GM19023 (cell line): Measurements from ENCODE around the gene ABCB8.
A peak's percentile ranks its signal among the peaks of the same experiment; 100 is the strongest.

Experiments used
- ATAC-seq: cut with Tn5 transposase; IDR thresholded peaks from one replicate; pipeline ENCODE4 v1.9.1; 2021; ENCODE audit warnings: mild to moderate bottlenecking, moderate library complexity; ENCODE audit not compliant: unreplicated experiment

Gene ABCB8

GRCh38 chr7:151070574-151070960 lies 42.3 kb downstream of the ABCB8 start:
- ATAC-seq: no peak

- no peak for ATAC-seq
These were observed 43.0 kb downstream of the ABCB8 start for GRCh38 chr7:151071032-151071866.

- no peak for ATAC-seq
These were observed 45.7 kb downstream of the ABCB8 start for GRCh38 chr7:151073990-151074389.

DNA sequence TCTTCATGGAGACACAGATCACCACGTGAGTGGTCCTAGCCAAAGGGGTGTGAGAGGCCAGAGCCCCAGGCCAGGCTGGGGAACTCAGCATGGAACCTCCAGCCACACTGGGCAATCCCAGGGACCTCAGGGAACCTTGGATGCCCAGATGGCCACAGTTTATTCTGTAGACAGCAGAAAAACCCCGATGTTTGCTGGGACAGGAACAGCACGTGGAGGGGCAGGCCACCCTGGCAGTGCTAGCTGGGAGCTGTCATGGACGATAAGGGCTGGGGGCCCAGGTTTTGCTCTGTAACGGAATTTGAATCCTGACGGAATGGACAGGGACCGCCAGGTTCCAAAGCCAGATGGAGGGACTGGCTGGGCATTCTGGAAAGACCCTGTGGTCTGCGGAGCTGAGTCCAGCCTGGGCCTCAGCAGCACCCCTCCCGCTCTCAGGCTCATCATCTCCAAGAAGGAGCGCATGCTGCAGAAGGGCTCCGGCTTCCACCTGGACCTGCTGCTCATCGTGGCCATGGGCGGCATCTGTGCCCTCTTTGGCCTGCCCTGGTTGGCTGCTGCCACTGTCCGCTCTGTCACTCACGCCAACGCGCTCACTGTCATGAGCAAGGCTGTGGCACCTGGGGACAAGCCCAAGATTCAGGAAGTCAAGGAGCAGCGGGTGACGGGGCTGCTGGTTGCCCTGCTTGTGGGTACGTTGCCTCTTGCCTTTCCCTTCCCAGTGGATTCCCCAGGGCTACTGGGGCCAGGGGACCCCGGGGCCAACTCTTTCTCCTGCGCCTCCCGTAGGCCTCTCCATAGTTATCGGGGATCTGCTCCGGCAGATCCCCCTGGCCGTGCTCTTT lies 46.8 kb downstream of the ABCB8 start:
- ATAC-seq: no peak

DNA sequence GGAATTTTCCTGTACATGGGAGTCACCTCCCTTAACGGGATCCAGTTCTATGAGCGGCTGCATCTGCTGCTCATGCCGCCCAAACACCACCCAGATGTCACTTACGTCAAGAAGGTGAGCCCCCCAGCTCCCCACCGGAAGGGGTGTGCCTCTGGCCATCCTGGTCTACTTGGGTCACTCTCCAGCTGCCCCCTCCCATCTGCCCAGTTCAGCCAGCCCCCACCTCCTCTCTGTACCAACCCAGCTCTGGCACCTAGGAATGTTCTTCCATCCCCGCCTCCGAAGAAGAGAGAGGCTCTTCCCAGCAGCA lies 47.4 kb downstream of the ABCB8 start:
- ATAC-seq: no peak

DNA sequence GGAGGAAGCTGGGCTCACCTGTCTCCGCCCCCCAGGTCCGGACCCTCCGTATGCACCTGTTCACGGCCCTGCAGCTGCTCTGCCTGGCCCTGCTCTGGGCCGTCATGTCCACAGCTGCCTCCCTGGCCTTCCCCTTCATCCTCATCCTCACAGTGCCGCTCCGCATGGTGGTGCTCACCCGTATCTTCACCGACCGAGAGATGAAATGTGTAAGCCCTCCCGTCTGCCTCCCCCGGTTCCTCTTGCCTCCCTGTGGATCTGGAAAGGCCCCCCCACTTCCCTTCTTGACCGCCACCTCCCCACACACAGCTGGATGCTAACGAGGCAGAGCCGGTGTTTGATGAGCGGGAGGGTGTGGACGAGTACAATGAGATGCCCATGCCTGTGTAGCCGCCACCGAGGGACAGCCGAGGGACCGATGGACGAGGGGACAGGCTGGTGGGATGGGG lies 47.8 kb downstream of the ABCB8 start:
- no peak for ATAC-seq

DNA sequence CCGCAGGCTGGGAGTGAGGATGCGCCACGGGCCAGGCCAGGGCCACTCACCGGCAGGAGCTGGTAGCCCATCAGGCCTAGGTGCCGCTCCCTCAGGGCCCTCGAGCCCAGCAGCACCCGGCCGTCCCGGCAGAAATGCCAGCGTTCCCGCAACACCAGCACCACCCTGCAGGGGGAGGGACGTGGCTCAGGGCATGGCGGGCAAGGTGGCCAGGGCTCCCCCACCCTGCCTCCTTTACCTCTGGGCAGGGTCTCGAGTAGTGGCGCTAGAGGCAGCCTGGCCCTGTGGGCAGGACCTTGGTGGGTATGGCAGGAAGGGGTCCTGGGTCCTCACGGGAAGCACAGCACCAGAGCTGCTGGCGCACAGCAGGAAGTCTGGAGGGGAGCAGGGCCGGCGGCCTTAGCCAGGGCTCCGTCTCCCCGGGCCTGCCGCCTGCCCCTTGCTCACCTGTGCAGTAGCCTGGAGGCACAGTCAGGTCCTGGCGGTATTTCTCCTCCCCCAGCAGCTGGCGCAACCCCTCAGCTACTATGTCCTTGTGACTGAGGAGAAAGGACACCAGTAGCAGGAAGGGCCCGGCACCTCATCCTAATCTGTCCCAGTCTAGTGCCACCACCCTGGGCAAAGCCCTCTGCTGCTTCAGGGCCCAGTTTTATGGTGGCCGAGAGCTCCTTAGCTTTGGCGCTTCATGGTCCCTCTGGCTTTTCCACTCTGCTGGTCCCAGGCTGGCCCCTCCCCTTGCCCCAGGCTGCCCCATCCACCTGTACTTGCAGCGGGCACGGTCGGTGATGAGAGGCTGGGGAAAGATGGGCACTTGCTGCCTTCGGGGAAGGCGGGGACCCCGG lies 48.8 kb downstream of the ABCB8 start:
- ATAC-seq: no peak

DNA sequence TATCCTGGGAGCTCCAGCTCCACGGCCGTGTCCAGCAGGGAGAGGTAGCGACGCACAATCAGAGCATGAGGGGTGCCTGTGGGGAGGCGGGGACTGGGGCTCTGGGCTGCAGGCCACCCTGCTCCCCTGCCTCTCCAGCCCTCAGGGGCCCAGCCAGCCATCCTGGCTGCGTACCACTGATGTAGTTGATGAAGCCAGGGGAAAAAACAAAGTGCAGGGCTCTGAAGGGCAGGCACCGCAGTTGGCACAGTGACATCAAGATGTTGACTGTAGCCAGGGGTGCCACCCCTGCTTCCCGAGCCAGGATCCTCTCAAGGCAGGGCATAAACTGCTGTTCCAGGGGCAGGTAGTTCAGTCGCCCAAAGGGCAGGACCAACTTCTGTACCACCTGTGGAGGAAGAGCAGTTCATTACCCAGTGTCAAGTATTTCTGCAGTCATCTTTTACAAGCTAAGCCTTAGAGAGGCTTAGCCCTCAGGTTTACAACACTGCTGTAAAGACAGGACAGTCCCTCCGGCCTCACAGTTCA lies 49.5 kb downstream of the ABCB8 start:
- ATAC-seq: no peak

GRCh38 chr7:151078233-151079040 lies 50.2 kb downstream of the ABCB8 start:
- no peak for ATAC-seq

GRCh38 chr7:151079199-151079910 lies 51.1 kb downstream of the ABCB8 start:
- ATAC-seq: no peak

DNA sequence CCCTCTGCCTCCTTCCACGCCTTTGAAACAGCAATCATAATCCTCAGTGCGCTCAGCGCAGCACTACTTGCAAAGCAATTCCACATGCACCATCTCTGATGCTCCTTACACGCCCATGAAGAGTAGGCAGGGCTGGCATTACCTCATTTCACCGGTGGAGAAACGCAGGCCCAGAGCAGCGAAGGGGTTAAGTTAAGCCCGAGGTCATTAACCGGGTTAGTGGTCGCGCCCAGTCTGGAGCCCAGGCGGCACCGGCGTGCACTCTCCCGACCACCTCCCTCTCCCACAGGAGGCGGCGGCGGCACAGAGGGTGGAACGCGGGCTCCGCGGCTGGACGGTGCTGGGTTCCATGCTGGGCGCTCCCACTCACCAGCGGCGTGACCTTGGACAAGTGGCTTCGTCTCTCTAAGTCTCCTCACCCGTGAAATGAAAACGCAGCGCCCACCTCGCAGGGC lies 51.8 kb downstream of the ABCB8 start:
- ATAC-seq: peak; percentile 4

GRCh38 chr7:151080522-151081169 lies 52.4 kb downstream of the ABCB8 start, which contains the start of gene FASTK:
TSS of gene FASTK (minus strand) at chr7:151080809. CDS start at chr7:151080766, 43 bp downstream.
- ATAC-seq: peak; percentile 78

- no peak for ATAC-seq
These were observed 53.2 kb downstream of the ABCB8 start for GRCh38 chr7:151081170-151082101.

GRCh38 chr7:151082141-151083070 lies 54.2 kb downstream of the ABCB8 start:
- no peak for ATAC-seq

DNA sequence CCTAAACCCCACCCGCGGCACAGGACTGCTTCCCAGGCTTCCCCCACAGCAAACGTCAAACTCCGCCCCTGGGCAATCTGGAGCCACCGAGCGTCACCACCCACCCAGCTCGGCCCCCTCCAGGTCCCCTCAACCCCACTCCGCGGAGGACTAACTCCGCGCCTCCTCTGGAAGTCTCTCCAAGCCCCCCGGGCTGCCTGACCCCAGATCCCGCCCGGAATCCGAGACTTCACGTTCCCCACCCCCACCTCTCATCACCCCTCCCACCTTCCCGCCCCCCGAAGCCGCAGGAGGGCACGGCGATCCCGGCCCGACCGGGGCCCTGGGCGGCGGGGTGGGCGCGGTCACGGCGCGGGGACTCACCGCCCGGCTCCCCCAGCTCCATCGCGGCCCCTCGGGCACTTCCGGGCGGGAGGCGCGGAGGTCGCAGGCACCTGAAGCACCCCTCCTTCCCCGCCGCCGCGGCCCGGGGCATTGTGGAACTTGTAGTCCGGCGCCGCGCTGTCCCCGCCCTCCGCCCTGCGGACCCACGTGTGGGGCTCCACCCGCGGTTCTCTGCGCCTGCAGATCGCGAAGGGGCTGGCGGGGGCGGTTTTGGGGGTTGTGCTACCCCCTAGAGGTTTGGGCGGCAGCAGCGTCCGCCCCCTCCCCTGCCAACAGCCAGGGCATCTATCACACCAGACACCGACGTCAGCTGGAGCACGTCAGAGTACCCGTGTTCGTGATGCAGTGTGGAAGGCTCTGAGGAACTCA lies 55.0 kb downstream of the ABCB8 start, which contains the start of gene TMUB1:
TSS of gene TMUB1 (minus strand) at position 423 of the 753 bp plus-strand sequence. CDS start 930 bp downstream, outside the sequence.
- ATAC-seq: peak; percentile 45

GRCh38 chr7:151083824-151084160 lies 55.5 kb downstream of the ABCB8 start:
- ATAC-seq: no peak
